GM21381 (cell line): ENCODE results near the gene ARHGEF38.
"Not testable (repeated sequence)": the region's sequence is repeated elsewhere in the genome, so short reads cannot be mapped to it uniquely, and the experiment has no call there.

Experiments used
- ATAC-seq: cut with Tn5 transposase; IDR thresholded peaks from one replicate; pipeline ENCODE4 v1.9.1; 2021; ENCODE audit warnings: mild to moderate bottlenecking, moderate library complexity; ENCODE audit not compliant: unreplicated experiment

The ARHGEF38 gene

GRCh38 chr4:105645440-105645839, 93.0 kb downstream of the ARHGEF38 start:
- ATAC-seq: no peak

GRCh38 chr4:105650190-105650589, 97.8 kb downstream of the ARHGEF38 start:
- no peak for ATAC-seq

- no peak for ATAC-seq
These were observed 99.5 kb downstream of the ARHGEF38 start for GRCh38 chr4:105651884-105652283.

- no peak for ATAC-seq
These were observed 100.0 kb downstream of the ARHGEF38 start for GRCh38 chr4:105652286-105652888.

GRCh38 chr4:105657117-105657765, 104.8 kb downstream of the ARHGEF38 start:
- ATAC-seq: no peak

GRCh38 chr4:105659190-105659589, 106.8 kb downstream of the ARHGEF38 start:
- no peak for ATAC-seq

- no peak for ATAC-seq
These were observed 108.6 kb downstream of the ARHGEF38 start for GRCh38 chr4:105661028-105661427.

- ATAC-seq: no peak
These were observed 110.7 kb downstream of the ARHGEF38 start for GRCh38 chr4:105662935-105663675.

GRCh38 chr4:105666693-105667092, 114.3 kb downstream of the ARHGEF38 start:
- ATAC-seq: no peak

- no peak for ATAC-seq
These were observed 118.3 kb downstream of the ARHGEF38 start for GRCh38 chr4:105670684-105671083.

GRCh38 chr4:105671301-105671700, 118.9 kb downstream of the ARHGEF38 start:
- no peak for ATAC-seq

GRCh38 chr4:105674011-105674410, 121.6 kb downstream of the ARHGEF38 start:
- no peak for ATAC-seq

GRCh38 chr4:105677709-105678108, 125.3 kb downstream of the ARHGEF38 start:
- ATAC-seq: no peak

- no peak for ATAC-seq
These were observed 126.8 kb downstream of the ARHGEF38 start for GRCh38 chr4:105679186-105679585.

- ATAC-seq: no peak
These were observed 130.6 kb downstream of the ARHGEF38 start for GRCh38 chr4:105683038-105683437.

- no peak for ATAC-seq
These were observed 134.2 kb downstream of the ARHGEF38 start for GRCh38 chr4:105686571-105686970.

GRCh38 chr4:105694812-105695211, 142.4 kb downstream of the ARHGEF38 start:
- not testable (repeated sequence) for ATAC-seq

- ATAC-seq: not testable (repeated sequence)
These were observed 143.4 kb downstream of the ARHGEF38 start for GRCh38 chr4:105695832-105696231.

GRCh38 chr4:105698607-105699006, 146.2 kb downstream of the ARHGEF38 start:
- ATAC-seq: no peak

GRCh38 chr4:105707782-105708180, 155.4 kb downstream of the ARHGEF38 start:
- no peak for ATAC-seq

- peak; percentile 81 for ATAC-seq
These were observed 156.0 kb downstream of the ARHGEF38 start, which contains the start of the genes GSTCD and INTS12 for GRCh38 chr4:105708181-105709080. TSS of gene GSTCD (plus strand) at chr4:105708784. CDS start at chr4:105717614, 8,830 bp downstream. TSS of gene INTS12 (minus strand) at chr4:105708689. CDS start at chr4:105700005, 8,684 bp downstream.
